Left lobe of liver (tissue), 2 donors: Measurements from ENCODE around the gene MBD3L4. TPM values are rescaled to one million over a fixed set of nuclear protein-coding genes. Genes with fewer than 3 reads are reported as not detected.
"Not testable (repeated sequence)": the region's sequence is repeated elsewhere in the genome, so short reads cannot be mapped to it uniquely, and the experiment has no call there.

Experiments used
- ATAC-seq: fragments of 200-7000 bp; cut with Tn5 transposase; one replicate; pipeline ENCODE4 v1.9.1; 2020; ENCODE audit warnings: mild to moderate bottlenecking, moderate library complexity
- DNase-seq: peaks from one replicate; pipeline ENCODE4 v3.0.0-alpha.2; 2020; ENCODE audit warnings: low spot score
- total RNA-seq: library from RNA; stranded (reverse); gene quantifications from one replicate; pipeline ENCODE4 v1.2.1, GENCODE V29; 2021
- donor health status: DM: no; HTN: no; CAD: no; lungs with moderate emphysema.
- donor health status: DM: no; HTN: yes; CAD: no.

The MBD3L4 gene
- not detected for total RNA-seq

DNA sequence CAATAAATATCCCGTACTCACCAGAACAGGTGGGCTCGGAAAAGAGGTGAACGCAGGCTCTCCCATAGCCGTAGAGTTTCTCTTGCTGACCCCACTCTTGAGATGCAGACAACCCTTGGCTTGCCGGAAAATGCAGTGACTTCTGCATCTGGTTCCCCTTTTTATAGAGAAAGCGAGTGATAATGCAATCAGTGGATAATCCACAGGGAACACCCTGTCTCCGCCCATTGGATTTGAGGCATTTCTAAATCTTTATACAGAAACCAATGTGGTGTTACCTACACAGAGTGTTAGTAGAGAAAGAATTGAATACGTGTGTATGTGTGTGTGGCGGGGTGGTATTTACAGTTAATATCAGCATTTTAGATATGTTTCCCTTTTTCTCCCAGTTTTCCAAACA is at the start of gene MBD3L4:
MBD3L4 (minus strand) TSS at position 101 of the 400 bp plus-strand sequence; CDS start at position 66, 35 bp downstream.
- not testable (repeated sequence) for ATAC-seq, DNase-seq

DNA sequence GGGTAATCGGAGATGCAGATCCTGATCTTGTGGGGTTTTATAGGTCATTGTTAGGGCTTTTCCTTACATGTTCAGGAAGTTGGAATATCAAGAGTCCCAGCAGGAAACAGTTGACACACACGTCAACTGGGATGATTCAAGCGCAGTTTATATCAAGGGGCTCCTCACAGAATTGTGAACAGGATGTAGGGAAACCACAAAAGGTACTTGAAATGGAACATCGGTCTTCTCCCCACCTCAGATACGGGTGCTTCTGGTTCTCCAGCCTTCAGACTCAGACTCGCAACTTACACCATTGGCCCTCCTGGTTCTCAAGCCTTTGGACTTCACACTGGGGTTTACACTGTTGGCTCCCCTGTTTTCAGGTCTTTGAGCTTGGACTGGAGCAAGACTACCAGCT is 49.0 kb upstream of the MBD3L4 start:
- ATAC-seq, result no peak
- no peak for DNase-seq

DNA sequence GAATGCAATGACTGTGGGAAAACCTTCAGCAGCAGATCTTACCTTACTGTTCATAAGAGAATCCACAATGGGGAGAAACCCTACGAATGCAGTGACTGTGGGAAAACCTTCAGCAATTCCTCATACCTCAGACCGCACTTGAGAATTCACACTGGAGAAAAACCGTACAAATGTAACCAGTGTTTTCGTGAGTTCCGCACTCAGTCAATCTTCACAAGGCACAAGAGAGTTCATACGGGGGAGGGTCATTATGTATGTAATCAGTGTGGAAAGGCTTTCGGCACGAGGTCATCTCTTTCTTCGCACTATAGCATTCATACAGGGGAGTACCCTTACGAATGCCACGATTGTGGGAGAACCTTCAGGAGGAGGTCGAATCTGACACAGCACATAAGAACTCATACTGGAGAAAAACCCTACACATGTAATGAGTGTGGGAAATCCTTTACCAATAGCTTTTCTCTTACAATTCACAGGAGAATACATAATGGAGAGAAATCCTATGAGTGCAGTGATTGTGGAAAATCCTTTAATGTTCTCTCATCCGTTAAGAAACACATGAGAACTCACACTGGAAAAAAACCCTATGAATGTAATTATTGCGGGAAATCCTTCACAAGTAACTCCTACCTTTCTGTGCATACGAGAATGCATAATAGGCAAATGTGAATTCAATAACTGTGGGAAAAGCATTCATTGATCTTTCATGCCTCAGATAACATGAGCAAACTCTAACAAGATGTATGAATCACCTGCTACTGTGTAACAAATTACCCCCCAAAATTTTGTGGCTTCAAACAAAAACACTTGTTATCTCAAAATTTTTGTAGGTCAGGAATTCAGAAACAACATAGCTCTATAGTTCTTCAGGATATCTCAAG is 43.3 kb upstream of the MBD3L4 start:
- ATAC-seq (no peak), DNase-seq (no peak)

DNA sequence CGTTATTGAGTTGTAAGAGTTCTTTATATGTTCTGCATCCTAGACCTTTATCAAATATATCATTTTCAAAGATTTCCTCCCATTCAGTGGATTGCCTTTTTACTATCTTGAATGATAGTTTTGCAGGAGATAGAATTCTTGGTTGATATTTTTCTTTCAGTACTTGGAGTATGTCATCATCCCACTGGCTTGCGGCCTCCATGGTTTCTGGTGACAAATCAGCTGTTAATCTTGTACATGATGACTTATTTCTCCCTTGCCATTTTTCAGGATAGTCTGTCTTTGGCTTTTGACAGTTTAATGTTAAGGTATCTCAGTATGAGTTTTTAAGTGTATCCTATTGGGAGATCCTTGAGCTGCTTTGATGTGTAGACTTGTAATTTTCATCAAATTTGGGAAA is 38.0 kb upstream of the MBD3L4 start:
- no peak for ATAC-seq

DNA sequence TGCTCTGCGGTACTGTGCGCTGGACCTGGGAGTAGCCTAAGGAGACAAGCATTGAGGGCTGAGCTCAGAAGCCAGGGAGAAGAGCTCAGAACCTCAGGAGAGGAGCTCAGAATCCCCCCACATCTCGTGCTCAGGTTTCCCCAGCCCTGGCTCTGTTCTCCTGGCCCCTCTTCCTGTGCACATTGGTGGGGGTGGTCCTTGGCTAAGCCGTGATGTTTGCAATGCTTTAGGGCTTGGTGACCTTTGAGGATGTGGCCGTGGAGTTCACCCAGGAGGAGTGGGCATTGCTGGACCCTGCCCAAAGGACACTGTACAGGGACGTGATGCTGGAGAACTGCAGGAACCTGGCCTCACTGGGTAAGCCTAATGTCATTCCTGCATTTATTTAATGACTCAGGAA is 36.2 kb upstream of the MBD3L4 start:
- no peak for ATAC-seq
- DNase-seq, result no peak

More for the DNA sequence above, 38.0 kb upstream of the MBD3L4 start:
- no peak for DNase-seq

DNA sequence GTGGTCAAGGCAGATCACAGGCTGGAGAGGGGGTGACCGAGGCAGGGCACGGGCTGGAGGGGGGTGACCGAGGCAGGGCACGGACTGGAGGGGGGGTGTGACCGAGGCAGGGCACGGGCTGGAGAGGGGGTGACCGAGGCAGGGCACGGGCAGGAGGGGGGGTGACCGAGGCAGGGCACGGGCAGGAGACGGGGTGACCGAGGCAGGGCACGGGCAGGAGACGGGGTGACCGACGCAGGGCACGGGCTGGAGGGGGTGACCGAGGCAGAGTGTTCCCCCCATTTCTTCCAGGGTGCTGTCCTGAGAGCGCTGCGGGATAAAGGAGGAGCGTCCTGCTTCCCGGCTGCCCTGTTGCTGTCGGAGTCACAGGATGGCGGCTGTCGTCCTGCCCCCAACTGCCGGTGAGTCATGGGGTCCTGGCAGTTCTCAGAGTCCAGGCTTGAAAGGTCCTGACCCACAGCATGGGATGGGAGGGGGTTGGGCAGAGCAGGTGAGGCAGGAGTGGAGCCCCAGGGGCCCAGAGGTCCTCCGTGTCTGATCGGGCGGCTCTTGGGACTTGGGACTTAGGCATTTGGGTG is 34.8 kb upstream of the MBD3L4 start:
- DNase-seq (no peak), ATAC-seq (no peak)

DNA sequence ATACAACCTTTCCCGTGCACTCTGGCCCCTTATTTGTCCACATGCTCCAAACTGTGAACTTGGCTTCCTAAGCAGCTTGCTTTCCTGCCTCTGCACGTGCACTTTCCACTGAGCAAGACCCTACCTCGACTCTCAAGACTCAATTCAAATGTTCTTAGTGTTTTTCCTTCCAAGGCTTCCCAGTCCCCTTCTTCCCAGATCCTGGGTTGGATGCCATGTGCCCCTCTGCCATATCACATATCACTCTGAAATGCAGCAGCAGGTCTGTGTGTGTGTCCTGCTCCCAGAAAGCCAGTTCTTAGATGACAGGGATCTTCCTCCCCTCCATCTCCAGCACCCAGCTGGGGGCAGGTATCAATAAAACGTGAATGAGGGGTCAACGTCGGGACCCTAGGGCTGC is 32.6 kb upstream of the MBD3L4 start:
- DNase-seq (no peak), ATAC-seq (no peak)

DNA sequence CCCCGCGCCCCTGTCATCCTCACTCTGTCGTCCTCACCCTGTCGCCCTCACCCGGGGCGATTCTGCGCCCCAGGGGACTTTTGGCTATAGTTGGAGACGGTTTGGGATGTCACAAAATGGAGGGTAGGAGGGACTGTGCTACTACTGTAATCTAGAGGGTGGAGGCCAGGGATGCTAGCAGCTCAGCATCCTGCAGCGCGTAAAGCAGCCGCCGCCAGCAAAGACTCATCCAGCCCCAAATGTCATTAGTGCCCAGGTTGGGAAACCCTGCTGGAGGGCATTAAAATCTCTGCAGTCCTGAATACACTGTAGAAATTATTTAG is 29.9 kb upstream of the MBD3L4 start:
- ATAC-seq, result no peak

DNA sequence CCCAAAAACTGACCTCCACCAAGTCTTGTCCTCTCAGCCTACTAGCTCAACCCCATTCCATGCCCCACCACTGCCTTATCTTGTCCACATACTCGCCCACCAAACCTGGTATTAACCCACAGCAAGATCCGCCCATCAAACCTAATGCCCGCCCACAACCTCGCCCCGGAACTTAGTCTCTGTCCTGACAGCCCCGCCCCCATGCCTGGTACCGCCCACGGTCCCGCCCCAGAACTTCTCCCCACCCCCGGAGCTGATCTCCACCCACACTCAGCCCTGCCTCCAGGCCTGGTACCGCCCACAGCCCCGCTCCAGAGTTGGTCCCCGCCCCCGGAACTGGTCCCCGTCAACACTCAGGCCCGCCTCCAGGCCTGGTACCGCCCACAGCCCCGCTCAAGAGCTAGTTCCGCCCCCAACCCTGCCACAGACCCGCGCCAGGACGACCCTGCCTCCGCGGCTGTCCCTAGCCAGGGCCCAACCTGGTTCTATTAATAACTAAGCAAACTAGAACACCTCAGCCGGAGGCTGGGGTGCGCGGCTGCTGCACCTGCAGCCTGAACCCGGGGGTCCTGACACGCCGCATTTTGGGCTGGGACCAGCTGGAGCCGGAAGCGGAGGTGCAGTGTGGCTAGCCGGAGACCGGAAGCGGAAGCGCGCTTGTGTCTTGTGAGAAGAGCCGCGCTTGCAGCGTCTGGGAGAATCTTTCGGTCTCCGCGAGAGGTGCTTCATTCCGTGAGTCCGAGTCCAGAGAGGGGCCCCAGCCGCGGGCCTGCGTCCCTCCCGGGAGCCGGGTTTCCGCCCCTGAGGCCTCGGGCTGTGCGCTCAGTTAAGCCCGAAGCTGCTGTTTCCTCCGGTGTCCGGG is 29.3 kb upstream of the MBD3L4 start, which contains the start of gene ZNF557:
ZNF557 (plus strand) TSS at position 662 of the 862 bp plus-strand sequence. CDS start 5,372 bp downstream, outside the sequence.
- ATAC-seq, result peak; percentile 98
- peak; percentile 99 for DNase-seq

More for the DNA sequence above, 29.9 kb upstream of the MBD3L4 start:
- DNase-seq, result no peak

DNA sequence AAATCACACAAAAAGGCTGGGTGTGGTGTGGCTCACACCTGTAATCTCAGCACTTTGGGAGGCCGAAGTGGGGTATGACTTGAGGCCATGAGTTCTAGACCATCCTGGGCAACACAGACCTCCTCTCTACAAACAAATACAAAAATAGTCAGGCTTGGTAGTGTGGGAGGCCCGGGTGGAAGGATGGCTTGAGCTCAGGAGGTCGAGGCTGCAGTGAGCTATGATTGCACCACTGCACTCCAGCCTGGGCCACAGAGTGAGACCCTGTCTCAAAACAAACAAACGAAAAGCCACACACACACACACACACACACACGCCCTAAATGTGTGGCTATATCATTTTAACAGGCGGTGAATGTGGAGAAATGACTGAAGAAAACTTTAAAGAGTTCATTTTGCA is 28.6 kb upstream of the MBD3L4 start:
- ATAC-seq, result no peak
- no peak for DNase-seq

DNA sequence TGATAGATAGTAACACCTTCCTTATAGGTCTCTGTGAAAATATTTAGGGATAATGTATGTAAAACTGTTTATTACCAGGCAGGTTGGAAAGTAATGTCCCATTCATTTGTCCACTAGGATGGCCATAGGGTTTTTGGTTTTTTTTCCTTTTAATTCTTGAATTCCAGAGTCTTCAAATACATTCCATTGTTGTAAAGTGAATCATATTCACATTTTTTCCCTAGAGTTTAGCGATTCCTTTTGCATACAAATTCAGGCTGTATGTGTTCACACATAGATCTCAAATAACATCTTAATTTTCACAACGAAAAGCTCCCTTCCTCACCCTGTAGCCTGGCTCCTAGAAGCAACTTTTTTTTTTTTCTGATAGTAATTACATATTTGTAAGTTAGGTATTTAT is 27.7 kb upstream of the MBD3L4 start:
- DNase-seq (no peak), ATAC-seq (no peak)

DNA sequence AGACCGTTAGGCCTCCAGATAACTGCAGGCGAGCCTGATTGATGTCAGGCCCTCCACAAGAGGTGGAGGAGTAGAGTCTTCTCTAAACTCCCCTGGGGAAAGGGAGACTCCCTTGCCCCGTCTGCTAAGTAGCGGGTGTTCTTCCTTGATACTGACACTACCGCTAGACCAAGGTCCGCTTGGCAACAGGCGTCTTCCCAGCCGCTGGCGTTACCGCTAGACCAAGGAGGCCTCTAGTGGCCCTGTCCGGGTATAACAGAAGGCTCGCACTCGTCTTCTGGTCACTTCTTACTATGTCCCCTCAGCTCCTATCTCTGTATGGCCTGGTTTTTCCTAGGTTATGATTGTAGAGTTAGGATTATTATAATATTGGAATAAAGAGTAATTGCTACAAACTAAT is 27.1 kb upstream of the MBD3L4 start:
- ATAC-seq, DNase-seq: not testable (repeated sequence)

DNA sequence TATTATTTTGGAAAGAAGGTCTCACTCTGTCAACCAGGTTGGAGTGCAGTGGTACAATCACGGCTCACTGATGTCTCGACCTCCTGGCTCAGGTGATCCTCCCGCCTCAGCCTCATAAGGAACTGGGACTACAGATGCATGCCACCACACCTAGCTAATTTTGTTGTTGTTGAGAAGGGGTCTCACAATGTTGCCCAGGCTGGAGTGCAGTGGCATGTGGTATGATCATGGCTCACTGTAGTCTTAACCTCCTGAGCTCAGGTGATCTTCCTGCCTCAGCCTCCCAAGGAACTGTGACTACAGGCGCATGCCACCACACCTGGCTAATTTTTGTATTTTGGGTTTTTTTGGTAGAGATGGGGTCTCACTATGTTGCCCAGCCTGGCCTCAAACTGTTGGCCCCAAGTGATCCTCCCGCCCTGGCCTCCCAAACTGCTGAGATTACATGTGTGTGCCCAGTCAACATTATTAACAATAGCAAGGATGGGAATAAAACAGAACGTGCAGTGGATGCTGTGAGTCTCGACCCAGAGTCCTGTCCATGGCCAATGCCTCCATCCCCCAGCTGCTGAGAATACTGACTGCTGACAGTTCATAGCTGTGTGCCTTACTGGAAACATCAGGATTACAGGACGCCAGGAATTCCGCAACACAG is 23.9 kb upstream of the MBD3L4 start:
- DNase-seq, result no peak
- no peak for ATAC-seq

DNA sequence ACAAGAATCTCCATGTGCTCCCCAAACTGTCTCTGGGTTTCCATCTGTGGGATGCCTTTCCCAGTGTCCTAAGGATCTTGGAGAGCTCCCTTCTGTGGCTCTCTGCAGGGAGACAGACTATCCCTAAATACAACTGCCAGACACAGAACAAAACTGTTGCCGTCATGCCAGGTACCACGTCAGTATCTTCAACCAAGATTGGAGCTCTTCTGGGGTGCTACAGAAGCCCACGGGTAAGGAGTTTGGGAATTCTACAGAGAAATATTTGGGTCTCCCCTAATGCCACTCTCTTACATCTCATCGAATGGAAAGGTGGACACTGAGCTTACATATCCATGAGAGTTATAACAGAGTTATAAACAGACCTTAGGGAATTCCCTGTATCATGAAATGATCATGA is 23.4 kb upstream of the MBD3L4 start:
- no peak for ATAC-seq
- no peak for DNase-seq

DNA sequence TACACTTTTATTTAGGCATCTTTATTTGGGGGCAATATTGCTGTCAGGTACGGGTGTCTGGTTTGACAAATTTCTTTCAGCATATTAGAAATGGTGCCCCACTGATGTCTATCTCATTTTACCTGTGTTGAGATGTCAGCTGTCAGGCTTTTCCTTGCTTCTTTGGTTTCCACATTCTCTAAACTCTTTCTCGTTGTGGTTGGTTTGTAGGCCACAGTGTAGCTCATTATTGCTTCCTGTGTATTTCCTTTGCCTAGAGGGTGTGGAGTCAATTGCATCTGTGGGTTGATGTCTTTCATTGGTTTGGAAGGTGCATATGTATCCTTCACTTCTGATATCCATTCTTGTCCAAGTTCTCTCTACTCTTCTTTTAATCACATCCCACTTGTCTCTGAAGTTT is 20.0 kb upstream of the MBD3L4 start:
- DNase-seq, ATAC-seq: not testable (repeated sequence)

DNA sequence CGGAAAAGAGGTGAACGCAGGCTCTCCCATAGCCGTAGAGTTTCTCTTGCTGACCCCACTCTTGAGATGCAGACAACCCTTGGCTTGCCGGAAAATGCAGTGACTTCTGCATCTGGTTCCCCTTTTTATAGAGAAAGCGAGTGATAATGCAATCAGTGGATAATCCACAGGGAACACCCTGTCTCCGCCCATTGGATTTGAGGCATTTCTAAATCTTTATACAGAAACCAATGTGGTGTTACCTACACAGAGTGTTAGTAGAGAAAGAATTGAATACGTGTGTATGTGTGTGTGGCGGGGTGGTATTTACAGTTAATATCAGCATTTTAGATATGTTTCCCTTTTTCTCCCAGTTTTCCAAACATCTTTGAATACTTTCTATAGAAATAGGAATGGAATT is 18.6 kb upstream of the MBD3L4 start, which contains the start of gene MBD3L3:
MBD3L3 (minus strand) TSS at position 101 of the 400 bp plus-strand sequence; CDS start at position 30, 71 bp downstream.
- not testable (repeated sequence) for ATAC-seq, DNase-seq

DNA sequence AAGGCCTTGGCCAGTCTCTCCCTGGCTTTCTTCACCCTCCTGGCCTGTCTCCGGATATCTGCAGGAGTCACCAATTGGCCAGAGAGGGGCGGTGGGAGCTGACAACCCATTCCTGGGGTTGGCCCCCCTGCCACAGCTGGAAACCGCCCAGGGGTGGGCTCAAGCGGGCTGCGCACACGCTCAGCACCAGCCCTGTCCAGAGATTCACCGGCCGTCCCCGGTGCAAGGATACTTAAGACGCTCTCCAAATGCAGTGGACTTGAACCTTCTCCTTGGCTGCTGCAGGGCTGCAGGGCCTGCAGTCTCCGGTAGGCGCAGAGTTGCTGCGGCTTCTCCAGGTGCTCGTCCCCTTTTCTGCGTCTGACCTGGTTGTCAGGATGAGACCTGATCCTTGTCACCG is 16.4 kb upstream of the MBD3L4 start:
- not testable (repeated sequence) for ATAC-seq, DNase-seq

DNA sequence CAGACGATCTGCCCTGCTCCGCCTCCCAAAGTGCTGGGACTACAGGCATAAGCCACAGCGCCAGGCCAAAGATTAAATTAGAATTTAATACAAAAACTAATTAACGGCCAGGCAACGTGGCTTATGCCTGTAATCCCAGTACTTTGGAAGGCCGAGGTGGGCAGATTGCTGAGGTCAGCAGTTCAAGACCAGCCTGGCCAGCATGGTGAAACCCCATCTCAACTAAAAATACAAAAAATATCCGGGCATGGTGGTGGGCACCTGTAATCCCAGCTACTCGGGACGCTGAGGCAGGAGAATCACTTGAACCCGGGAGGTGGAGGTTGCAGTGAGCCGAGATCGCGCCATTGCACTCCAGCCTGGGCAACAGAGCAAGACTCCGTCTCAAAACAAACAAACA is 15.7 kb upstream of the MBD3L4 start:
- DNase-seq, ATAC-seq: not testable (repeated sequence)

DNA sequence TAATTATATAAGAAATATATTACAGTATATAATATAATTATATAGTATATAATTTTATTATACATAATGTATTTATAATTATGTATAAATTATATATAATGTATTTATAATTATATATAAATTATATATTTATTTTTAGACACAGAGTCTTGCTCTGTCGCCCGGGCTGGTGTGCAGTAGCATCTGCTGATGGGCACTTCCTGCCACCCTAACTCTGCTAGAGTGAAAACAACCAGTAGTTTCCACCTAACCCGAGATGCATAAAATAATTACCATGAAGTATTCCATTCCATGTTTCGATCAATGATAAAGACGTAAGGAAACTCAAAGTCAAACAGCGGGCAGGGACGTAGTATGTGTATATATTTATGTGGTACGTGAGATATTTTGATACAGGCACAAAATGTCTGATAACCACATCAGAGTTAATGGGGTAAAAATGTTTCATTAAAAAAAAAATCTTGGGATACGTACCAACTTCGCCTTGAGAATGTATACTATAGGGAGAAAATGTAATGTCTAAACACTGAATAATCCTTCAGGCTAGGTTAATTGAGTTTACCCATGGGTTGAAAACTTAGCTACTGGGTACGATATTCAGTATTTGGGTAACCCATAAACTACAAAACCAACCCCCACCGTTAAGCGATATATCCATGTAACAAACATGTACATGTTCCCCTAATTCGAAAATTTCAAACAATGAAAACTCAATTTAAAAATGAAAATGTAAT is 14.8 kb upstream of the MBD3L4 start:
- not testable (repeated sequence) for ATAC-seq, DNase-seq

DNA sequence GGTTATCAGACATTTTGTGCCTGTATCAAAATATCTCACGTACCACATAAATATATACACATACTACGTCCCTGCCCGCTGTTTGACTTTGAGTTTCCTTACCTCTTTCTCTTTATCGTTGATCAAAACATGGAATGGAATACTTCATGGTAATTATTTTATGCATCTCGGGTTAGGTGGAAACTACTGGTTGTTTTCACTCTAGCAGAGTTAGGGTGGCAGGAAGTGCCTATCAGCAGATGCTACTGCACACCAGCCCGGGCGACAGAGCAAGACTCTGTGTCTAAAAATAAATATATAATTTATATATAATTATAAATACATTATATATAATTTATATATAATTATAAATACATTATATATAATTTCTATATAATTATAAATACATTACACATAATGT is 12.9 kb upstream of the MBD3L4 start:
- ATAC-seq, DNase-seq: not testable (repeated sequence)
